GM12891 (cell line): ENCODE measurements around the gene PCBP4.
"Not testable (repeated sequence)": the region's sequence is repeated elsewhere in the genome, so short reads cannot be mapped to it uniquely, and the experiment has no call there.

Source experiments
- DNase-seq: peaks from one replicate; pipeline ENCODE4 v3.0.0; 2011; ENCODE audit warnings: low spot score; ENCODE audit not compliant: insufficient read length
- FAIRE-seq: peaks from 2 replicates; lab custom pipeline; 2011; peaks lifted over from hg19 to GRCh38; lab: Jason Lieb, UNC
- PAX5 ChIP-seq: IDR thresholded peaks from 2 replicates; pipeline ENCODE4 v1.6.1; 2011; ENCODE audit warnings: low read length, moderate library complexity, mild to moderate bottlenecking; ENCODE audit not compliant: insufficient read depth, severe bottlenecking
- POLR2A ChIP-seq: IDR thresholded peaks from 2 replicates; pipeline ENCODE4 v1.6.1; 2011; ENCODE audit warnings: low read depth, low read length, control low read depth
- POLR2AphosphoS5 ChIP-seq: IDR thresholded peaks from 2 replicates; pipeline ENCODE4 v1.6.1; 2011; ENCODE audit warnings: low read depth, low read length, control low read depth
- POU2F2 ChIP-seq: IDR thresholded peaks from 2 replicates; pipeline ENCODE4 v1.6.1; 2011; ENCODE audit warnings: low read depth, mild to moderate bottlenecking, control low read depth, low read length, moderate library complexity
- SPI1 ChIP-seq: IDR thresholded peaks from 2 replicates; pipeline ENCODE4 v1.6.1; 2011; ENCODE audit warnings: low read depth, low read length, control low read depth
- TAF1 ChIP-seq: IDR thresholded peaks from 2 replicates; pipeline ENCODE4 v1.6.1; 2011; ENCODE audit warnings: low read depth, low read length, control low read depth

The PCBP4 gene

DNA sequence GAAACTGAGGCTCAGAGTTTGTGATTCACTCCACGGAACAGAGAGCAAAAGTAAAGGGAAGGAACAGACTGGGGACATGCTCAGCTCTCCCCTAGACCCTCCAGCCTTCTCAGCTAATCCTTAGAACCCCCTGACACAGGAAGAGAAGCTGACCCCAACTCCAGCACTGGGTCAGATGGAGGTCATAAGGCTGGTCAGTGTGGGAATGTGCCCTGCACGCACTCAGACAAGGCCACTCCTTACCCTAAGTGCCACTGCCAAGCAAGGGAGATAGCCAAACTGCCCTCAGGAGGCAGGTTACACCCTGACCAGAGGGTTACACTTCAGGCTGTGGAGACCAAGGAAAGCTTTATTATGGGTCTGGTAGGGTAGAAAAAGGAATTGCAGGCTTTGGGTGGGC, 27.3 kb upstream of the PCBP4 start:
- DNase-seq (no peak), FAIRE-seq (no peak)
- TF ChIP-seq SPI1 = no peak
- no peak for TF ChIP-seq PAX5
- no peak for TF ChIP-seq POLR2A
- TF ChIP-seq POU2F2 = no peak
- no peak; the same call in 1 of the 2 replicates for TF ChIP-seq POLR2AphosphoS5
- TF ChIP-seq TAF1 = no peak

DNA sequence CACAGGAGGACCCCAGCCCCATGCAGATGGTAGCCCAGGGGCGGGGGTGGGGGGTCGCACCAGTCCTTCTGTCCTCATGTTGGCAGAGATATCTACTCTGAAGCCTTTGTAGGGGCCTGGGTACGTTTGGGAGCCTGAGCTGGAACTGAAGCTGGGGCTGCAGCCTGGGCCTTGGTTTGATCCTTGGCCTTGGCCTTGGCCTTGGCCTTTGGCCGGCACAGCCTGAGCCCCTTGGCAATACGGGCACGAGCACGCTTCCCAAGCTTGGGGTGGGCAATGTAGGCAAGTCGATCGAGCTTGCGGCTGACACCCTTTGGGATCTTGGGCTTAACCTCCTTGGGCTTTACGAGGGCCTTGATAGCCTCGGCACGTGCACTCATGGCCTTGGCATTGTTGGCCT, 26.4 kb upstream of the PCBP4 start:
- DNase-seq, FAIRE-seq: not testable (repeated sequence)

- peak; percentile 40; the same call in 1 of the 2 replicates for TF ChIP-seq POU2F2
- peak; percentile 94 for TF ChIP-seq POLR2AphosphoS5
- no peak for TF ChIP-seq PAX5
- no peak for TF ChIP-seq TAF1
- TF ChIP-seq POLR2A = no peak; the same call in 1 of the 2 replicates
- FAIRE-seq (peak; percentile 50), DNase-seq (no peak)
Measured at GRCh38 chr3:51992017-51992682, 24.9 kb upstream of the PCBP4 start.

- DNase-seq, FAIRE-seq: not testable (repeated sequence)
Measured at GRCh38 chr3:51990501-51990971, 23.3 kb upstream of the PCBP4 start.

- DNase-seq (no peak), FAIRE-seq (no peak)
- 0 out of 2 replicates have a peak, but pooled peaks have one; percentile 13 for TF ChIP-seq POLR2A
- TF ChIP-seq PAX5 = no peak
Measured at GRCh38 chr3:51988286-51989146, 21.3 kb upstream of the PCBP4 start.

- TF ChIP-seq POLR2AphosphoS5 (no peak), POU2F2 (no peak), SPI1 (no peak), PAX5 (no peak), TAF1 (no peak), POLR2A (no peak)
- no peak for FAIRE-seq
- DNase-seq = no peak
Measured at GRCh38 chr3:51987568-51987967, 20.3 kb upstream of the PCBP4 start.

DNA sequence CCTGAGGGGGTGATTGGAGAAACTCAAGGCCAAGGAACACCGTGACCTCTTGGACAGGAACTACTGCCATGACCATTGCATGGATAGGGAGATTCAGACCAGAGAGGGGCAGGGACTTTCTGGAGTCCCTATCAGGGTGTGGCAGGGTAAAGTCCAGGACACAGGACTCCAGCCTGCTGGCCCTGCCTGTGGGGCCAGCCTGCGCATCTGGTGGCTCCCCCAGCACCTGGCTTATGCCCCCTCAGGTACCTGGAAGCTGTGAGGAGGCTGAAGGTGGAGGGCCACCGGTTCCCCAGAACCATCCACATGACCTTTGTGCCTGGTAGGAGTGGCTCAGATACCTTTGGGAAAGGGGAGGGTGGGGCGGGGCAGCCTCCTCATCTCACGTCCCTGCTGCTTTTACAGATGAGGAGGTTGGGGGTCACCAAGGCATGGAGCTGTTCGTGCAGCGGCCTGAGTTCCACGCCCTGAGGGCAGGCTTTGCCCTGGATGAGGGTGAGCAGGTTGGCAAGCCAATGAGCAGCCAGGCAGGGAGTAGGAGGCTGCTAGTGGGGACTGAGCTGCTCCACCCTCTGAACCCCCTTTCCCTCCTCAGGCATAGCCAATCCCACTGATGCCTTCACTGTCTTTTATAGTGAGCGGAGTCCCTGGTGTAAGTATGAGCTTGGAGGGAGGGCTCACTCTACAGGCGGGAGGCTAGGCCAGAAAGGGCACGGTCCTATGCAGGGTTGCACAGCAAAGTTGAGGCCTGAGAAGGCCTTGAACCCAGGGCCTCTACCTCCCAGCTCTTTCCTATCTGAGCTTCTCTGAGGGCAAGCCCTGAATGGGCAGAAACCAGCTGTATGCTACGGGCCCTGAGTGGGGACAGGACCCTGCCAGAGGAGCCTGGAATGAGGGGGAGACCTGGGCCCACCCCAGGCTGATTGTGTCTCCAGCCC, 19.0 kb upstream of the PCBP4 start:
- FAIRE-seq (no peak), DNase-seq (no peak)
- TF ChIP-seq TAF1 (no peak), POU2F2 (no peak), POLR2AphosphoS5 (no peak), PAX5 (no peak), POLR2A (no peak), SPI1 (no peak)

DNA sequence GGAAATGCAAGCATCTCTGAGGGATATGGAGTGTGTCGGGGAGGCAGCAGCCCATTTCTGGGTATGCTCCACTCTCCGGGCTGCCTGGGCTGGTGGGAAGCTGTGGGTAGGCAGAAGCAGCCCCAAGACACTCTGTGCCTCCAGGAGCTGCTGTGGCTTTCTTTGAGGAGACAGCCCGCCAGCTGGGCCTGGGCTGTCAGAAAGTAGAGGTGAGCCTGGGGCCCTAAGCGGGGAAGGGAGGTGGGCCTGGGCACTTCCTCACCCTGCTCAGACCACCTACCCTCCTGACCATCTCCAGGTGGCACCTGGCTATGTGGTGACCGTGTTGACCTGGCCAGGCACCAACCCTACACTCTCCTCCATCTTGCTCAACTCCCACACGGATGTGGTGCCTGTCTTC, 17.8 kb upstream of the PCBP4 start:
- no peak for TF ChIP-seq POLR2A
- TF ChIP-seq SPI1 = no peak
- TF ChIP-seq POU2F2 = no peak
- TF ChIP-seq PAX5 = no peak
- TF ChIP-seq TAF1 = no peak
- no peak for TF ChIP-seq POLR2AphosphoS5
- FAIRE-seq (no peak), DNase-seq (no peak)

- TF ChIP-seq TAF1 (no peak), POLR2AphosphoS5 (no peak), POLR2A (no peak), PAX5 (no peak), SPI1 (no peak), POU2F2 (no peak)
- FAIRE-seq (no peak), DNase-seq (no peak)
Measured at GRCh38 chr3:51984269-51984647, 17.0 kb upstream of the PCBP4 start.
